Glomerular endothelial cell (primary cell): ENCODE results near the gene TSPAN18. TPM values are rescaled to one million over a fixed set of nuclear protein-coding genes. Genes with fewer than 3 reads are reported as not detected.

ENCODE experiments used
- DNase-seq: peaks from one replicate; pipeline ENCODE4 v3.0.0-alpha.2; 2011; ENCODE audit warnings: low read depth, low spot score; ENCODE audit errors: extremely low read depth
- total RNA-seq: library from RNA; depleted of rRNA; stranded (reverse); fragments of >200 nt; gene quantifications from 2 replicates; pipeline ENCODE4 v1.2.3, GENCODE V29; 2015

Gene TSPAN18
- total RNA-seq, 1 donor from 2014 or later: 128 TPM

GRCh38 chr11:44967930-44968496, 241.3 kb downstream of the TSPAN18 start:
- DNase-seq: no peak

- DNase-seq: no peak
Observed at GRCh38 chr11:44968510-44968909, 241.7 kb downstream of the TSPAN18 start.

- DNase-seq: no peak
Observed at GRCh38 chr11:44969651-44970252, 243.0 kb downstream of the TSPAN18 start.

- no peak for DNase-seq
Observed at GRCh38 chr11:44970293-44970692, 243.5 kb downstream of the TSPAN18 start.

DNA sequence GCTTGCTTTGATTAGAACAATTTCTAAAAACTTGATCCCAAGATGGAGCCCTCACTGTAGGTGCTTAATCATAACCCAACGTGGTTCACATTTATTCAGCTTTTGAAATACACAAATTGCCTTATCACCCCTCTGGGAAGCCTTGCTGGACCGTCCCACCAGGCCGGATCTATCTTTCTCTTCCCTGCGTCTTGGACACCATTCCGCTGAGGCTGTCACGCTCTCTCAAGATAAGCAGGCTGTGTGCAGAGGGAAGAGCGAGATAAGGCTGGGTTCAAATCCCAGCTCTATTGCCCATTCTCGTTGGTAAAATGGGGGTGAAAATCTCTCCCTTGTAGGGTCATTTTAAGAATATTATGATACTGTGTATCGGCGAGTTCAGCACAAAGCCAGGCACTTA, 244.4 kb downstream of the TSPAN18 start:
- DNase-seq: no peak

- DNase-seq: no peak
Observed at GRCh38 chr11:44972746-44973435, 246.1 kb downstream of the TSPAN18 start.

GRCh38 chr11:44973632-44974401, 247.1 kb downstream of the TSPAN18 start:
- DNase-seq: no peak

DNA sequence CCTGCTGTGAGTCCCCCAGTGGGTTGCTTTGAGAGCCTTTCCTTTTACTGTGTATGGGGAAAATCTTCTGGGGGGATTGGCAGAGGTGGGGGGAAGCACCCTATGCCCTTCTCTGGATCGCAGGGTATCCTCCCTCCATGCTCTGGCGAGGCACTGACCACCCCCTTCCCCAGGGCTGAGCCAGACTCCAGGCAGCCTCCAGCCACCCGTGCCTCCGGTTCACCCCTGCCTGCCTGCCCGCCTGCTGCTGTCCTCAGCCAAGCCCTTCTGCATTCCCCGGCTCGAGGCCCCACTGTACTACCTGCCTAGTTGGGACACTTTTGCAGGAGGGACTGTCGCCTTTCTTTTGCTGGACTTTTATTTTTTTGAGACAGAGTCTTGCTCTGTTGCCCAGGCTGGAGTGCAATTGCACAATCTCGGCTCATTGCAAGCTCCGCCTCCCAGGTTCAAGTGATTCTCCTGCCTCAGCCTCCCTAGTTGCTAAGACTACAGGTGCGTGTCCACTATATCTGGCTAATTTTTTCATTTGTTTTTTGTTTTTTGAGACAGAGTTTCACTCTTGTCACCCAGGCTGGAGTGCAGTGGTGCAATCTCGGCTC, 247.7 kb downstream of the TSPAN18 start:
- no peak for DNase-seq

DNA sequence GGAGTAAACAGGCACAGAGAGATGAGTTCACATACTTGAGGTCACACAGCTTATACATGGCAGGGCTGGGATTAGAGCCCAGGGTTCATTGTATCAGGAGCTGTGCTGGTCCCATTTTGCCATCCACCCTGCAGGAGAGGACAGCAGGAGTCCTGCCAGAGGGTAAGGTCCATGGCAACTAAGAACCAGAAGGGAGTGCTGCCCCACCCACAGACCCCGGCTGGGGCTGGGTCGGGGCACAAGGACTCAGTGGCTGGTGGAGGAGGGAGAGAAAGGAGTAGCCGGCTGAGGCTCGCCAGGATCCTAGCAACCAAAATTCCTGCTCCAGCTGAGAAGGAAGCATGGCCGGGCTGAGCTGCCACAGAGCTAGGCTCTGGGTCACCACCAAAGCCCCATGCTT, 249.8 kb downstream of the TSPAN18 start:
- no peak for DNase-seq

GRCh38 chr11:44977493-44977984, 250.8 kb downstream of the TSPAN18 start:
- DNase-seq: no peak

DNA sequence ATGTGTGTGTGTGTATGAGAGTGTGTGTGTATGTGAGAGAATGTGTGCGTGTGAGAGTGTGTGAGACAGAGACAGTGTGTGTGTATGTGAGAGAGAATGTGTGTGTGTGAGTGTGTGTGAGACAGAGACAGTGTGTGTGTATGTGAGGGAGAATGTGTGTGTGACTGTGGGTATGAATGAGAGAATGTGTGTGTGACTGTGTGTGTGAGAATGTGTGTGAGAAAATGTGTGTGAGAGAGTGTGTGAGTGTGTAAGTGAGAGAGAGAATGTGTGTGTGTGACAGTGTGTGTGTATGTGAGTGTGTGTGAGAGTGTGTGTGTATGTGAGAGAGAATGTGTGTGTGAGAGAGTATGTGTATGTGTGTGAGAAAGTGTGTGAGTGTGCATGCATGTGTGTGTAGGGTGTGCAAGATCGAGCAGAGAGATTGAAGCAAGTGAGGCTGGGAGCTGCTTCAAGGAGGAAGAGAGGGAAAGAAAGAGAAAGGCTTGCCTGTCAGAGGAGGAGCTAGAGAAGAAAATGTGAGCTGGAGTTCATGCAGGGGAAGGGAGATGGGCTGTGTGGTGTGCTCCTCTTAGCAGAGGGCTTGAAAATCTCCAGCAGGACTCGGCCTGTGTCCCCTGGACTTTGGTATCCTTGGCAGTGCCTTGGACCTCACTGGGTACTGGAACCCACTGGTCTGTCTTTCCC, 251.7 kb downstream of the TSPAN18 start:
- no peak for DNase-seq

DNA sequence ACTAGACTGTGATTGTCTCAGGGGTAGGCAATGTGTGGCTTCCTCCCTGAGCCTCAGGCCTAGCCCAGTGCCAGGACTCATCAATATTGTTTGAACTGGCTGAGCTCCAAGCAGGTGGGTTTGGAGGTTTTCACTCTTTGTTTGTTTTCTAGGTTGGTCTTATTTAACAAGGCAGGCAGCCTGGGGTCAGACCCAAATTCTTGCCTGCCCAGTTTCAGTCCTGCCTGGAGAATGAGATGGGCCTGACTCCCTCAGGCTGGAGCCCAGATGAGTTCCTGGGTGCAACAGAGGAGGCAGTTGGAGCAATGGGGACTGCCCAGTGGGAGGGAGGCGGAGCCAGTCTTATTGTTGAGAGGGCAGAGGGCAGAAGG, 252.2 kb downstream of the TSPAN18 start:
- no peak for DNase-seq

DNA sequence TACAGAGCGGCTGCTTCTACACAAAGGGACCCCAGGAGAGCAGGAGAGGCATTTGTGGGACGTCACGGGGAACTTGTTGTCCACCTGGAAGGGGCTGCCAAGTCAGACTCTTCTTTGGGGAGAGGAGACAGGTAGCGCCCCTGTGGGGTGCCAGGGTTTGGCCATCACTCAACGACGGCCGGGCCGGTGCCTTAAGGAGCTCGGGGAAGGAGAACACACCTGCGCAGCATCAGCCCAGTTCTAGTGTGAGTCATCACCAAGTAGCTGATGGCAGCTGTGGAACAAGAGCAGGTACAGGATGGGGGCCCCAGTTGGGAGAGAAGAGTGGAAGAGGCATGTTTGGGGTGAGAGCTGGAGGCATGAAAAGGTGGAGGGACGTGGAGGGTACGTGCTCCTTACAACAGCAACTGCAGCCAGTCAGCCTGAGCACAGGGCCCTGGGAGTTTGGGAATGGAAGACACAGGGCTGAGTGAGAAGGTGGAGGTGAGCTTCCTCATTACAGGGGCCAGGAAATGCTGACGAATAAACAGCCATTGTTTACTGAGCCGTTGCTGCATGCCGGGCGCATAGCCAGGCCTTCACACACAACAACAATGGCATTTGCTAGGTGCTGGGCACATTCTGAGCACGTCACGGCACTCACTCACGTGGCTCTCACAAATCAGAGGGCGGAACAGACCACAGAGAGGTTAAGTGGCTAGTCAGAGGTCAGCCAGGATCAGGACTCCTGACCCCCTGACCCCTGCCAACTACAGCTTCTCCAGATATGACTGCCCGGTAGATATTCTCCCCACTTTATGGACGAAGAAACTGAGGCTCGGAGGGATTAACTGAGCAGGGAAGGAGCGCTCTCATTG, 253.0 kb downstream of the TSPAN18 start:
- DNase-seq: no peak

GRCh38 chr11:44980533-44981427, 254.0 kb downstream of the TSPAN18 start:
- no peak for DNase-seq
